H1 (cell line): ENCODE data around the gene PRX. TPM values are rescaled to one million over a fixed set of nuclear protein-coding genes. Genes with fewer than 3 reads are reported as not detected.

Source experiments
- EP300 ChIP-seq, 2 experiments: IDR thresholded peaks; 1 replicate in 1 of 2; 2 replicates in 1 of 2; pipeline ENCODE4 v1.6.1; 2011 to 2012; ENCODE audit warnings: low read depth in 2 of 2, low read length in 2 of 2, mild to moderate bottlenecking in 2 of 2, borderline replicate concordance in 1 of 2, inconsistent platforms in 1 of 2, moderate library complexity in 1 of 2
- JUN ChIP-seq: IDR thresholded peaks from 2 replicates; pipeline ENCODE4 v1.6.1; 2011; ENCODE audit warnings: low read depth, mild to moderate bottlenecking, improper control_type of control experiment, low read length
- RBBP5 ChIP-seq: IDR thresholded peaks from 2 replicates; pipeline ENCODE4 v1.7.1; 2012; ENCODE audit warnings: low read depth, mild to moderate bottlenecking, inconsistent platforms, low read length, moderate library complexity, borderline replicate concordance
- polyA plus RNA-seq, 7 experiments: library from polyadenylated mRNA; depleted of rRNA in 3 of 7; stranded (reverse) in 5 of 7; unstranded in 2 of 7; fragments of >200 nt in 5 of 7; fragments of 200-250 nt in 2 of 7; gene quantifications; 1 replicate in 5 of 7; 2 replicates in 1 of 7; 4 replicates in 1 of 7; pipeline versions ENCODE4 v1.2.1 to v1.2.3, GENCODE V29; 2011 to 2013; ENCODE audit warnings: missing spikeins in 2 of 7, mixed read lengths in 2 of 7
- total RNA-seq: library from RNA; stranded (reverse); fragmentation: NEBNext Ultra II Directional; extraction: Animal tissue kit (Norgen Biotek cat#: 25700); gene quantifications from 2 replicates; pipeline ENCODE4 v1.2.1, GENCODE V29; 2021

The PRX gene
- total and polyA plus RNA-seq, 2 of the 8 experiments (the other 6 are each of a cell fraction or from before 2014, with no cell fraction given), result 2.8 to 5.8 TPM

DNA sequence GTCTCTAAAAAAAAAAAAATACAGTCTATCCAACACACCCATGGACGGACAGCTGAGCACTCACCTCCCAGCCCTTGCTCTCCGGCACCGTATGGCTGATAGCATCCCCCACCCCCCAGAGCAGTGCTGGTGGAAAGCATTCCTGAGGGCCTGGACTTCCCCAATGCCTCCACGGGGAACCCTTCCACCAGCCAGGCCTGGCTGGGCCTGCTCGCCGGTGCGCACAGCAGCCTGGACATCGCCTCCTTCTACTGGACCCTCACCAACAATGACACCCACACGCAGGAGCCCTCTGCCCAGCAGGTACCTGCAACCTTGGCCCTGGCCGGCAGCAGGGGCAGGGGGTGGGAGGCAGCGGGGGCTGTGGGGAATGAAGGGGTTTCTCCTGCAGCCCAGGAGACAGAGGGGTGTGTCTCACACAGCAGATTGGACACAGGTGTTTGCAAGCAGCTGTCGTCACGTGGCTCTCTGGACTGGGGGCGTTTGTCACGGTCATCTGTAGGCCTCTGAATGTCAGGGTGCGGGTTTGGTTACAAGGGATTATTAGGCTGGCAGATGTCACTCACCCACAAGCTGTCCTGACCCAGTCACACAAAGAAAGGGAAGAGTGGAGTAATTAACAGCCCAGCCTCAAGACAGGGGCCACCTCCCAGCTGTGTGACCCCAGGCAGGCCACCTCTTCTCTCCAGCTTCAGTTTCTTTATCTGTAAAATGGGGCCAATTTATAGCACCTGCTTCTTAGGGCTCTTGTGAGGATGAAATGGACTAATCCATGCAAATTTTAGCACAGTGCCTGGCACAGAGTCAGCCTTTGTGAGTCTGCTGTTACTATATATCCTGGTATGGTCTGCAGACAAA is 45.4 kb downstream of the PRX start (continued):
- no peak for TF ChIP-seq EP300 (IDR thresholded peaks at IDR 0.05; ENCODE audit: borderline replicate concordance in 1 of 2, low read depth in 2 of 2, low read length in 2 of 2)
- TF ChIP-seq JUN, result no peak
- TF ChIP-seq RBBP5, result no peak
